ENCODE results near the gene TBC1D22A.

Gene TBC1D22A, protein sequence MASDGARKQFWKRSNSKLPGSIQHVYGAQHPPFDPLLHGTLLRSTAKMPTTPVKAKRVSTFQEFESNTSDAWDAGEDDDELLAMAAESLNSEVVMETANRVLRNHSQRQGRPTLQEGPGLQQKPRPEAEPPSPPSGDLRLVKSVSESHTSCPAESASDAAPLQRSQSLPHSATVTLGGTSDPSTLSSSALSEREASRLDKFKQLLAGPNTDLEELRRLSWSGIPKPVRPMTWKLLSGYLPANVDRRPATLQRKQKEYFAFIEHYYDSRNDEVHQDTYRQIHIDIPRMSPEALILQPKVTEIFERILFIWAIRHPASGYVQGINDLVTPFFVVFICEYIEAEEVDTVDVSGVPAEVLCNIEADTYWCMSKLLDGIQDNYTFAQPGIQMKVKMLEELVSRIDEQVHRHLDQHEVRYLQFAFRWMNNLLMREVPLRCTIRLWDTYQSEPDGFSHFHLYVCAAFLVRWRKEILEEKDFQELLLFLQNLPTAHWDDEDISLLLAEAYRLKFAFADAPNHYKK

DNA sequence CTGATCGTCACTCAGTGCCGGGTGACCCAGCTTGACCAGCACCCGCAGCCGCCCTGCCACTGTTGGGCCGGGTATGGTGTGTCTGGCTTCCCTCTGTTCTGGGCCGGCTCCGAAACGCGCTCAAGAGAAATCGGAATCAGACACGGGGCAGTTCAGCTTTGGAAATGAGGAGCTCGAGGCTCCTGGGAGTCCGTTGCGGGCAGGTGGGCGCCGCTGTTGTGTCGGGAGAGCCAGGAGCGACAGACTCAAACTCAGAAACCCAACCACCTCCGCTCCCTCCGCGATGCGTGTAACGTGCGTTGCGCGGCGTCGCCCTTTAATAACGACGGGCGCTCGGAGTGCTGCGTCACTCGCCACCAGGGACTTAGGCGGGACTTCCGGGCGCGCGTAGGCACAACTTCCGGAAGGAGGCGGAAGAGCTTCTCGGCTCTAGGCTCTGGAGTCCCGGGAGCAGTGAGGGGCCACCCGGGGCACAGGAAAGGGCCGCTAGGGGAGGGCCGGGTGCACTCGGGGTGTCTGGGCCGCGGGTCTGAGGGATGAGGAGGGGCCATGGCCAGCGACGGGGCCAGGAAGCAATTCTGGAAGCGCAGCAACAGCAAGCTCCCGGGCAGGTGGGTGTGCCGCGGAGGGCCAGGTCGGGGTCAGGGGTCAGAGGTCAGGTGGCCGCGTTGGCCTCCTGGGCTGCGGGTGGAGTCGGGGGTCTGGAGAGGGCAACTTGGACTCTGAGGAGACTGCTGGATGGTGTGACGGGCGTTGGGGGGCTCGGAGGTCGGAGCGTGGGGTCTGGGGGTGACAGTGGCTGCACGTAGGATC is at the start of gene TBC1D22A:
Gene TBC1D22A (plus strand): TSS at position 413 of the 813 bp plus-strand sequence. CDS start 137 bp downstream, at position 550.
- peak; percentile 94 for DNase-seq (ENCODE audit: low read depth)
- H3K4me3 ChIP-seq (replicated peaks; ENCODE audit: low read depth, low read length): peak within 1 kb of the TSS; percentile 98
- TF ChIP-seq, protein P1, sequence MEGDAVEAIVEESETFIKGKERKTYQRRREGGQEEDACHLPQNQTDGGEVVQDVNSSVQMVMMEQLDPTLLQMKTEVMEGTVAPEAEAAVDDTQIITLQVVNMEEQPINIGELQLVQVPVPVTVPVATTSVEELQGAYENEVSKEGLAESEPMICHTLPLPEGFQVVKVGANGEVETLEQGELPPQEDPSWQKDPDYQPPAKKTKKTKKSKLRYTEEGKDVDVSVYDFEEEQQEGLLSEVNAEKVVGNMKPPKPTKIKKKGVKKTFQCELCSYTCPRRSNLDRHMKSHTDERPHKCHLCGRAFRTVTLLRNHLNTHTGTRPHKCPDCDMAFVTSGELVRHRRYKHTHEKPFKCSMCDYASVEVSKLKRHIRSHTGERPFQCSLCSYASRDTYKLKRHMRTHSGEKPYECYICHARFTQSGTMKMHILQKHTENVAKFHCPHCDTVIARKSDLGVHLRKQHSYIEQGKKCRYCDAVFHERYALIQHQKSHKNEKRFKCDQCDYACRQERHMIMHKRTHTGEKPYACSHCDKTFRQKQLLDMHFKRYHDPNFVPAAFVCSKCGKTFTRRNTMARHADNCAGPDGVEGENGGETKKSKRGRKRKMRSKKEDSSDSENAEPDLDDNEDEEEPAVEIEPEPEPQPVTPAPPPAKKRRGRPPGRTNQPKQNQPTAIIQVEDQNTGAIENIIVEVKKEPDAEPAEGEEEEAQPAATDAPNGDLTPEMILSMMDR (IDR thresholded peaks at IDR 0.05; ENCODE audit: low read length, missing control alignments): no peak

DNA sequence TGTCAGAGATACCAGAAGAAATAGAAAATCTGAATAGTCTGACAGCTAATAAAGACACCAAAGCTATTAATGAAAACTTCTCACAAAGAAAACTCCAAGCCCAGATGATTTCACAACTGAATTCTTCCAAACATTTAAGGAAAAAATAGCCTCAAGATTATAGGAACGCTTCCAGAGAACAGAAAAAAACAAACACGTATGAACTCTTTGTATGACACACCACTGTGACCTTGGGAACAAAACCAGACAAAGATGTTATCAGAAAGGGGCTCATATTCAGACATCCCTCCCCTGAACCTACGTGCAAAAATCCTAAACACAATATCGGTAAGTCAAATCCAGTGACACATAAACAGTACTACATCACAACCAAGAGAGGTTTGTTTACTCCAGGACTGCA is 47.9 kb upstream of the TBC1D22A start:
- DNase-seq (ENCODE audit: low read depth): peak; percentile 68
- TF ChIP-seq, protein P1 (IDR thresholded peaks at IDR 0.05; ENCODE audit: low read length, missing control alignments): no peak
- H3K4me3 ChIP-seq (replicated peaks; ENCODE audit: low read depth, low read length): no peak overlapping the region

DNA sequence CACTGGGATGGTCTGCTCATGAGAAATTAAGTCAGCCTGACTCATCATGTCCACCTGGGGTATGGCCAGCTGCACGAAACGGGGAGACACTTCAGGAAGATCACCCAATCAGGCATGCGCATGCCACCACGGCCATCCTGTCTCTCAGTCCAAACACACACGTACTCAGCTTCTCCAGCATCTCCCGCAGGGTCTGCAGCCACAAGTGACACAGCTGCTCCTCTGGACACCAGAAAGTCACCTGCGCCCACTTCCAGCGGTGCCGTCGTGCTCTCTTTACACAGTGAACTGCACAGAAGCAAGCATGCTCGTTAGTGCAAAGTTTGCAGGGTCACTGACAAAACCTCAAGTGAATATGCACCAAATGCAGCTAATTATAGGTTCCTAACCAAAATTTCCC is 42.5 kb upstream of the TBC1D22A start:
- no peak for DNase-seq (ENCODE audit: low read depth)
- H3K4me3 ChIP-seq (replicated peaks; ENCODE audit: low read depth, low read length): no peak overlapping the region
- TF ChIP-seq, protein P1 (IDR thresholded peaks at IDR 0.05; ENCODE audit: low read length, missing control alignments): no peak

DNA sequence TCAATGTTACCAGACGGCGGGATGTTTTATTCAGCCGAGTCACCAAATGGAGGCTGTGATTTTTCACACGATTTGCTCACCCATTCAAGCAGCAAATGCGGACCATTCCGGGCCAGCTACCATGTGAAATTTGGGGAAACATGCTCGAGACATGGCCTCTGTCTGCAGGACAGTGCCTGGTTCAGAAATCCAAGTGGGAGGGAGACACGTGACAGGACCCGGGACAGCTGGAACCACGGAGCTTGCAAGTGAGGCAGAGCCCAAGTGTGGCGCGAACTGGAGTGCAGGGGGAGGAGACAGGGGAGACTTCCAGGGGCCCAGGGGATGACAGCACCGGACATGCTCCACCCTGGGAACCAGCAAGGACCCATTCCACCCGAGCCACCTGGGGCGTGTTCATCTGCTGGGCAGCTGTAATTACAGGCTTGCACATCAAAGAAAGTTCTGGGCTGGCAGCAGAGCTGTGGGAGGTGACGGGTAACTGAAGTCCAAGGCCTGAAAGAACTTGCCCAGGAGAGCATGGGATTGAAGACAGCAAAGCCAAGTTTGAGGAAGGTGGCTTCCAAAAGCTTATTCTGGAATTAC is 40.9 kb upstream of the TBC1D22A start:
- DNase-seq (ENCODE audit: low read depth): no peak
- H3K4me3 ChIP-seq (replicated peaks; ENCODE audit: low read depth, low read length): no peak overlapping the region
- TF ChIP-seq, protein P1 (IDR thresholded peaks at IDR 0.05; ENCODE audit: low read length, missing control alignments): no peak

DNA sequence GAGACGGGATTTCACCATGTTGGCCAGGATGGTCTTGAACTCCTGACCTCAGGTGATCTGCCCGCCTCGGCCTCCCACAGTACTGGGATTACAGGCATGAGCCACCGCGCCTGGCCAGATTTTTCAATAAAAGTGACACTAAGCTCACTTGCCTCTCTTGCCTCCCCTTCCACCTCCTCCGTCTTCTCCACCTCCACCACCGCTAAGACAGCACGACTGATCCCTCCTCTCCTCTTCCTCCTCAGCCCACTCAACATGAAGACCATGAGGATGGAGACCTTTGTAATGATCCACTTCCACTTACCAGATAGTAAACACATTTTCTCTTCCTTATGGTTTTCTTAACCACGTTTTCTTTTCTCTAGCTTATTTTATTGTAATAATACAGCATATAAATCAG is 38.6 kb upstream of the TBC1D22A start:
- H3K4me3 ChIP-seq (replicated peaks; ENCODE audit: low read depth, low read length): no peak overlapping the region
- TF ChIP-seq, protein P1 (IDR thresholded peaks at IDR 0.05; ENCODE audit: low read length, missing control alignments): no peak
- no peak for DNase-seq (ENCODE audit: low read depth)

DNA sequence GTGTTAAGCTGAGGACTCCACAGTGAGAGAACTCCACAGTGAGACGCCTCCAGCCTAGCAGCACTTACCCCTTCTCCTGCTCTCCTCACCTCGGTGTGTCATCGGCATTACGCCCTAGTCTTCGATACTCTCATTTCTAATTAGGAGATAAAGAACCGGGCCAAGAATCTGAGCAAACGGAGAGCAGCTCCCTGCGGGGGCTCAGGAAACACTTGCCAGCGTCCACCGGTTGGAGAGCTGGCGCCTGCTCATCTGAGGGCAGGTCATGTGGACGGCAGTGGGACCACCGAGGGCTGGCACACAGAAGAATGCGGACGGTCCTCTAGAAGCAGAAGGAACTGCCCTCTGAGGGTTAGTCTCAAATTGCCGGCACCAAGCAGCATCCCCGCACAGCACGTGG is 37.4 kb upstream of the TBC1D22A start:
- H3K4me3 ChIP-seq (replicated peaks; ENCODE audit: low read depth, low read length): no peak overlapping the region
- DNase-seq (ENCODE audit: low read depth): no peak

More for the DNA sequence above, 37.4 kb upstream of the TBC1D22A start:
- TF ChIP-seq, protein P1 (IDR thresholded peaks at IDR 0.05; ENCODE audit: low read length, missing control alignments): no peak
